NAMALWA (cell line): ENCODE data around the gene GLTPD2.

Source experiments
- DNase-seq: peaks from one replicate; pipeline ENCODE4 v3.0.0-alpha.2; 2015; ENCODE audit warnings: low spot score

Gene GLTPD2

DNA sequence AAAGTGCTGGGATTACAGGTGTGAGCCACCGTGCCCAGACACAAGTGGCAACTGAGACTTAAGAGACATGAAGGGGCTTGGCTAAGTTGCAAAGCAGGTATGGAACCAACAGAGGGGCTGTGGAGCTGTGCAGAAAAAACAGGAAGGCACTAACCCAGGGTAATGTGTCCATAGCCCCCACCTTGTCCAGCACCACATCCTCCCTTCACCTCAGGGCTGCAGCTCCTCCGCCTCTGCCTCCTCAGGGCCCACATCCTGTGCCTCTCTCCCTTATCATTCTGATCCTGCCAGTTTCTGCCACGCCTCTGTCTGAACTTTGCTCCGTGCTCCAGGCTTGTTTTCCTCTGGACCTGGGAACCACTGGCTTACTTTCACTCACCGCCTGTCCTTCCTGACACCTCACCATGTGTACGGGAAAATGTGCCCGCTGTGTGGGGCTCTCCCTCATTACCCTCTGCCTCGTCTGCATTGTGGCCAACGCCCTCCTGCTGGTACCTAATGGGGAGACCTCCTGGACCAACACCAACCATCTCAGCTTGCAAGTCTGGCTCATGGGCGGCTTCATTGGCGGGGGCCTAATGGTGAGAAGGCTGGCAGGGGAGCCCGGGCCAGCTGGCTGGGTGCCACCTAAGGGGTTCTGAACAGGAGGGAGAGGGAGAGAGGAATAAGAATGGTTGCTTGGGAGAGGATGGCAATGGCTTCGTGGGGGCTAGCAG, 17.1 kb upstream of the GLTPD2 start, which contains the start of gene TM4SF5:
TM4SF5 (plus strand) TSS at position 368 of the 716 bp plus-strand sequence; CDS start at position 405, 37 bp downstream.
- DNase-seq: no peak

DNA sequence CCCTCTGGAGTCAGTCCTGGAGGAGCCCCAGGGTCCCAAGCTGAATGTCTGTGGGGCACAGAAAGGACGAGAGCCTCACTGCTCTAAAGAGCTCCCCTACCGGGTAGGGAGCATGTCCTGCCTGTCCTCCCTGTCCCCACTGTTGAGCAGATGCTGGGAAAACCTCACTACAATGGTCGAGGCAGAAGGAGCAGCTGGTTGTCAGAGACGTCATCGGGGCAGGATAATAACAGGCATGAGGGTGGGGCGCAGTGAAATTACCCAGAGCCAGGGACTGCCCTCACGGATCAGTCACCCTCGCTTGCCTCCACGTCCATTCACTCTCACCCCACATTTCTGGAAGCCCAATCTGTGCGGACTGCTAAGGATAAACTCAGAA, 16.5 kb upstream of the GLTPD2 start:
- DNase-seq: no peak

DNA sequence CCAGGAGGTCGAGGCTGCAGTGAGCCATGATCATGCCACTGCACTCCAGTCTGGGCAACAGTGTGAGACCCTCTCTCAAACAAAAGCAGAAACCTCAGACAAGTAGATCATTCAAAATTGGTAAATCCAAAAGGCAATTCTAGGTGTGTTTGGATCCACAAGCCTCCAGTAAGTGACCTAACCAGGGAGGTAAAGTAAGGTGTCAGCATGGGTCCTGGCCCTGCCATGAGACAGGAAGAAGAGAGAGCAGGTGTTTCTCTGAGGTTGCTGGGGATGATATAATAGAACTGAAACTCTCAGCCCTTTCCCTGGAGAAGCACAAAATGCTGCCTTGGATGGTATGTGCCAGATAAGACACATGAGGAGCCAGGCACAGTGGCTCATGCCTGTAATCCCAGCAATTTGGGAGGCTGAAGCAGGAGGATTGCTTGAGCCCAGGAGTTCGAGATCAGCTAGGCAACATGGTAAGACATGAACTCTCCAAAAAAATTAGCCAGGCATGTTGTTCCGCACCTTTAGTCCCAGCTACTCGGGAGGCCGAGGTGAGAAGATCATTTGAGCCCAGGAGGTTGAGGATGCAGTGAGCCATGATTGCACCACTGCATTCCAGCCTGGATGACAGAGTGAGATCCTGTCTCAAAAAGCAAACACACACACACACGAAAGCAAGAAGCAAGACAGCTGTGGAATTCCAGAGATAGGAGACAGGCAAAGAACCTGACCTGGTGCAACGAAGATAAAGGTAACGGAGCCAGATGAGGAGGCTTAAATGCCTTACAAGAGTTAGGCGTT, 10.6 kb upstream of the GLTPD2 start:
- DNase-seq: no peak

DNA sequence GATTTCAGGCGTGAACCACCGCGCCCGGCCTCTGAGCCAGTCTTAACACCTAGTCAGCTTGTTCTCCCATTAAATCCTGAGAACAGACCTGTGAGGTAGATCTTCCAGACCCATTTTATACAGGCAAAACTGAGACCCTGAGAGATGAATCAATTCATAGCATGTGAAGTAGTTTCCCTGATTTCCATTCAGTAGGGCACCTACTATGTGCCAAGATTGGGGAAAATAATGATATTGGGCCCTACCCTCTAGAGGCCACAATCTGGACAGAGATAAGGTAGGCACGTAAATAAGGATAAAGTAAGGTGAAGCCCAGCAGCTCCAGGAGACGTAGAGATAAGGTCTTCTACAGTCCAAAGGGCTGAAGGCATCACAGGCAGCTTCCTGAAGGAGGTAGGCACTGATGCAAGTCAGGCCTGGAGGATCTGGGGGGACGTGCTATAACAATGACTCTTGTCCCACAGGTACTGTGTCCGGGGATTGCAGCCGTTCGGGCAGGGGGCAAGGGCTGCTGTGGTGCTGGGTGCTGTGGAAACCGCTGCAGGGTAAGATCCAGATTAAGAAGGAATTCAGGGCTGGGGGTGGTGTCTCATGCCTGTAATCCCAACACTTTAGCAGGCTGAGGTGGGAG, 8.3 kb upstream of the GLTPD2 start:
- no peak for DNase-seq

DNA sequence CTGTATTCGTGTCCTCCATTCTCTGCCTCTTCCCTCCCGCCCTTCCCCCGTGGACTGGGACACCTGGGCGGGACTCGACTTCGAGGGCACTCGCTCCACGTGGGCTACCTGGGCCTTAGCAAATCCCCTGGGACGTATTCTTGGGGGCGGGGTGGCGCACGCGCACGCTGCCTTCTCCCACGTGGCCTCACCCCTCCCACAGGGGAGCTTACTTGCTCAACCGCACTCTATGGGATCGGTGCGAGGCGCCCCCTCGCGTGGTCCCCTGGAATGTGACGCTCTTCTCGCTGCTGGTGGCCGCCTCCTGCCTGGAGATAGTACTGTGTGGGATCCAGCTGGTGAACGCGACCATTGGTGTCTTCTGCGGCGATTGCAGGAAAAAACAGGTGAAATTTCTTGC, 6.1 kb upstream of the GLTPD2 start:
- DNase-seq: no peak

DNA sequence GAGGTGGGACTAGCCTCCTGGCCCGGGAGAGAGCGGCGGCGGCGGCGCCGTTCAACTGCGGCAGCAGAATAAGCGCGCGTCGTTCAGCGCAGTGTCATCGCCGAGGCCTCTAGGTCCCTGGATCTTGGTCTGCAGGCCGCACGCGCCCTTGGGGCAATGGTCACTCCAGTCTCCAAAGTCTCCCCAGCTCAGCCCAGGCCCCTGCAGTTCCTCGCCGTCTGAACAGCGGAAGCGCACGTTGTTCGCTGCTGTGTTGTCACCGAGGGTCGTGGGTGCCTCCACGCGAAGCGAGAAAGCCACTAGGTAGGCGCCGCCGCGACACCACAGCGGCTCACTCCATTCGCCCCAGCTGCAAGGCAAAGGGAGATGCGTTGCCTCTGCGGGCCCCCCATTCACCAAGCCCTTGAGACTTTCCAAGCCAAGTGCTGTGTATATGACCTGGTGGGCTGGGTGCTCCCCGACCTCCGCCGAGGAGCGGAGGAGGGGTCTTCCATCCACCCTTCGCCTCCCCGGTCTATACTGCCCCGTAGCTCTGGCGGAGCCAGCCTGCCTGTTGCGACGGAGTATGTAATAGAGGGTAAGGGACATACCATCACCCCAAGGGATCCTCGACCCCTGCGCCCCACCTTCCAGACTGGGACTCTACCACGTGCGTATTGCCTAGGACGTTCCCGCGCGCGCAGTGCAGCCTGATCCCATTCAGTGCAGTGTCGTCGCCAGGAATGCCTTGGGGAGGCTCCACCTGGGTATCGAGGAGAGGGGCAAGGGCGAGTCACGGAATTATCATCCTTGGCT, 3.3 kb upstream of the GLTPD2 start:
- DNase-seq: no peak

DNA sequence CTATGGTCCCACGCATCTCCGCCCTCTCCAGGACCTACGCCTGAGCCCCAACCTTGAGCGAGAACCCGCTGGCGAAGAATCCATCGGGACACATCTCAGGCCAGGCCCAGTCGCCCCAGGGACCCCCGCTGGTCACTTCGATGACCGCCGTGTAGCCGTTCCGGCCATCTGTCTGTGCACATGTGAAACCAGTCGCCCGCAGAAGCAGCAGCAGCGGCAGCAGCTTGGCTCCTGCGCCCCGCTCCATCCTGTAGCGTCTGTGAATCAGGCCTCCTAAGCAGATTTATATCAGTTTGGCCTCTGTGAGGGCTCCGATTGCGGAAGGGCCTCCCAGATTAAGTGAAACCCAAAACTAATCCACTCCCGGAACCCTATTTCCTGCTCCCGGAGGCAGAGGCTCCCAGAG, 2.7 kb upstream of the GLTPD2 start, which contains the start of gene VMO1:
VMO1 (minus strand) TSS at position 259 of the 406 bp plus-strand sequence; CDS start at position 247, 12 bp downstream.
- no peak for DNase-seq

DNA sequence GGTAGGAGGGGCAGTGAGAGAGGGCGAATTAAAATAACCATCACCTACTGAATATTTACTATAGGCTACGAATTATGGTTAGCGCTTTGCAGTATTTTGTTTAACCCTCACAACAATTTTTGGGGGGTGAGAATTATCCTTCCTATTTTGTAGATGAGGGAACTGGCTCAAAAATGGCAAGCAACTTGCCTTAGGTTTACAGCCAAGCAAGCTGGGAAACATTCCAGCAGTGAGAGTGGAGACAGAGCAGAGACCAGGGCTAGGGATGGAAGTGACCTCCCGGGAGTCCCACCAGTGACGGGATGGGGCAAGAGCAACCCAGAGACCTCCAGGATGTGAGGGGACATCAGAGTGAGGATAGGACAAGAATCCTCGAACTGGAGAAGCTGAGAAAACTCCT, 2.2 kb upstream of the GLTPD2 start:
- DNase-seq: no peak

DNA sequence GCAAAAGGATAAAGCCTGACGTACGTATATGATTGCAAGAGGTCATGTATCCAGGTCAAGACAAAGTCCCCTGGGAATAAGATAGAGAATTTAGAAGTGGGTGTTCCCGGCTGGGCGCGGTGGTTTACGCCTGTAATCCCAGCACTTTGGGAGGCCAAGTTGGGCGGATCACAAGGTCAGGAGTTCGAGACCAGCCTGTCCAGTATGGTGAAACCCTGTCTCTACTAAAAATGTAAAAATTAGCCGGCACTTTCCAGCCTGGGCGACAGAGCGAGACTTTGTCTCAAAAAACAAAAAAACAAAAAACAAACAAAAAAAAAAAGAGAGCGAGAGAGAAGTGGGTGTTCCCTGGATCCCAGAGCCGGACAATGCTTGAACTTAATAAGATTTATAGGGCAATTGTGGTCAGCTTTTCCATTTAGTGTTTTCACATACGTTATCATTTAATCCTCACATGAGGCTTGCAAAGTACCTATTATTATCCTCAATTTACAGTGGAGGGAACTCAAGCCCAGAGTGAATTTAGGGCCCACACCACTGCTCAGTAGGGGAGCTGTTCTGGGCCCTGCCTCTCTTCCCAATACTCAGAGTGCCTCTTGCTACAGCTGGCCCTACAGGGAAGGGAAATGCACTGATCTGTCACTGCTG, 481 bp upstream of the GLTPD2 start:
- no peak for DNase-seq

DNA sequence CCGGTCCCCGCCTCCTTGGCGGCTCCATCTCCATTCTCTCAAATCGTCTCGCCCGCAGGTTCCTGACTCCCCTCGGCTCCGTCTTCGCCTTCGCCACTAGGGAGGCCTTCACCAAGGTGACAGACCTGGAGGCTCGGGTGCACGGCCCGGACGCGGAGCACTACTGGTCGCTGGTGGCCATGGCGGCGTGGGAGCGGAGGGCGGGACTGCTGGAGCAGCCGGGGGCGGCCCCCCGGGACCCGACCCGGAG, 862 bp downstream of the GLTPD2 start:
- no peak for DNase-seq

DNA sequence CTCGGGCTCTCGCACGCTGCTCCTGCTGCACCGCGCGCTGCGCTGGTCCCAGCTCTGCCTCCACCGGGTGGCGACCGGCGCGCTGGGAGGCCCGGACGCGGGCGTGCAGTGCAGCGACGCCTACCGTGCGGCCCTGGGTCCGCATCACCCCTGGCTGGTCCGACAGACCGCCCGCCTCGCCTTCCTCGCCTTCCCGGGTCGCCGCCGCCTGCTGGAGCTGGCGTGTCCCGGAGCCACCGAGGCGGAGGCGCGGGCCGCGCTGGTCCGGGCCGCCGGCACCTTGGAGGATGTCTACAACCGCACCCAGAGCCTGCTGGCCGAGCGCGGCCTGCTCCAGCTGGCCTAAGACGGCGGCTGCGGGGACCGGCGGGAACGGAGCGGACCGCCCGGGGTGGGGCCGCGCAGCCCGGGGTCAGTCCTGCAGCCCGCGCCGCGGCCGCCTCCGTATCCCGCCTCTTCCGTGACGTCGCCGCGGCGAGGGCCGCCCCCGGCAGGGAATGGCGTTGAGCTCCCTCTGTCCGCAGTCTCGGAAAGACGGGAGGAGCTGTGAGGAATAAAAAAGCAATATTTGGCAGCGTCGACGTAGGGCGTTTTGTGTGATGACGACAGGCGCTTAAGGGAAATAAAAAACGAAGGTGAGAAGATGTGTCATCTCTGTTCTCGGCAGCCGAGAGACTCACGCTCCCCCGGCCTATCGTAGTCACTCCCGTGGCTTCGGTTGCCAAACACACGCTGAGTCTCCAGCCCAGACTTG, 1.4 kb downstream of the GLTPD2 start:
- peak; percentile 74 for DNase-seq

DNA sequence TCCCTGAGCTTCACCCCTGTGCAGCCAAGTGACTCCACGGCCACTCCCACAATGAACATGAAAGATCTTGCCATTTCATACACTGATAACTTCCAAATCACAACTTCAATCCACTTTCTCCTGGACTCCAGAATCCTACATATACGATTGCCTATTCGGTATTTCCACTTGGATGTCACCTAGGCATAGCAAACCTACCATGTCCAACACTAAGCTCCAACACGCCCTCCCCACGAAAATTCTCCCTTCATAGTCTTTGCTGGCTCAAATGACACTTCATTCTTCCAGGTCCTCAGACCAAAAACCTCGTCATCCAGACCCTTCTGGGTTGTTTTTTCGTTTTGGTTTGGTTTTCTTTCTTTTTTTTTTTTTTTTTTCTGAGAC, 1.9 kb downstream of the GLTPD2 start:
- DNase-seq: no peak

DNA sequence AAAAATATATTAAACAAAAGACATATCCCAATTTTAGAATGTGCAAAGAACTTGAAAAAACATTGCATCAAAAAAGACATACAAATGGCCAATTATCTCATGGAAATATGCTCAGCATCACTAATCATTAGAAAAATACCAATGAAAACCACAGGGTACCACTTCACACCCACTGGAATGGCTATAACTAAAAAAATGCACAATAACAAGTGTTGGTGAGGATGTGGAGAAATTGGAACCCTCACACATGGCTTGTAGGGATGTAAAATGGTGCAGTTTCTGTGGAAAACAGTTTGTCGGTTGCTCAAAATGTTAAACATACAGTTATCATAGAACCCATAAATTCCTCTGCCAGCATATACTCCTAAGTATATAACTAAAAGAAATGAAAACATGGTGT, 6.4 kb downstream of the GLTPD2 start:
- no peak for DNase-seq

DNA sequence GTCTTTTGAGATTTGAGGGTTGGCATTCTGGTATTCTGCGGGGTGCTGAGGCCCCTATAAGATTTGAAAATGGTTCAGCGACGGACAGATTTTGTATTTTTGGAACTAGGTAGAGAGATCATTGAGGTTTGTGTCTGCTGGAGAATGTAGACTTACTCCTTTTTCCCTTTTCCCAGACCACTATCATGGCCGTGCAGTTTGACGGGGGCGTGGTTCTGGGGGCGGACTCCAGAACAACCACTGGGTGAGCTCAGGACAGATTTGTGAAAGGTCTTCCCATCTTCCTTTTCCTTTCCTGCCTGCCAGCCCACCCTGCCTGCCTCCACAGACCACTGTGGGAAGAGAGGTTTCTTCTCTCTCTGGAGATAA, 7.8 kb downstream of the GLTPD2 start:
- DNase-seq: peak; percentile 39

DNA sequence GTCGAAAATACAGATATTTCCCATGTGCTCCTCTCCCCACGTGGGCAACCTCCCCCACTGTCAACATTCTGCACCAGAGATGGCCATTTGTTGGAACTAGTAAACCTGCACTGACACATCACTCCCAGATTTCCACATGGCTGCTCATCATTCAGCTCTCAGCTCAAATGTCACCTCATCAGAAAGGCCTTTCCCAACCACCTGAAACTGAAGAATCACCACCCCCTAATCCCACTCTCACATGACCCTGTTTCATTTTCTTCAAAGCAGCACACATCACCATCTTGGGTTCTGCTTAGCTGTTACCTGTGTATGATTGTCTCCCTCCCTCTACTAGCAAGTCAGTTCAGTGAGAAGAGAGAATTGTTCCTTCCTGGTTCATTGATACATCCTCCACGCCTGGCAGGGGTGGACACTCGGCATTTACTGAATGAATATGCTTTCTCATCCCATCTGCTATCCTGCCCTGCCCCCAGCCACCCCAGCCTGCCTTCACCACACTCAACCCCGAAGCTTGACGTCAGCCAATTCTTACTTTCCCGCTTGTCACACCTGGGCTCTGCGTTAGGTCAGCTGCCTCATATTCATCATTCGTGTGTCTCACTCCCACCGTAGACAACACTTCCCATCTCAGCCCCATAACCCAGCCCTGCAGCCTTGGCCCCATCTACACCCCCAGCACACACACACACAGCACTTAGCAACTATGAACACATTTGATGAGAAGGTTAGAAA, 11.9 kb downstream of the GLTPD2 start:
- no peak for DNase-seq

DNA sequence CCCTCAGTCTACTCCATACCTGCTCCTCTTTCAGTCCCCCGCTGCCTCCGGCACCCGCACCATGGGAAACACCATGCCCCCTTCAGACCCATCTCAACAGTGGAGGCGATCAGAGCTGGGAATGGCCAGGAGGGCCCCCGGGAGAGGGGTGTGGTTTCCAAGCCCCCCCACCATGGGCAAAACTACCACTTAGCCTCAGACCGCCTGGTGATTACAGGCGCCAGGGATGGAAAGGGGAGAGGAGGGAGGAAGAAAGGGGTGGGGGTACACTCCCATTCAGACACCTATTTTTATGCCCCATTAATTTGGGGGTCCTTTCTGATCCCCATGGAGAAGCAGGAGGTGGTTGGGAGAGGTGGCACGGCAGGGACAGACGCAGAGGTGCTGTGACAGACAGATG, 13.5 kb downstream of the GLTPD2 start, which contains the start of gene C17orf114:
C17orf114 (minus strand) TSS at position 101 of the 400 bp plus-strand sequence.
- no peak for DNase-seq

DNA sequence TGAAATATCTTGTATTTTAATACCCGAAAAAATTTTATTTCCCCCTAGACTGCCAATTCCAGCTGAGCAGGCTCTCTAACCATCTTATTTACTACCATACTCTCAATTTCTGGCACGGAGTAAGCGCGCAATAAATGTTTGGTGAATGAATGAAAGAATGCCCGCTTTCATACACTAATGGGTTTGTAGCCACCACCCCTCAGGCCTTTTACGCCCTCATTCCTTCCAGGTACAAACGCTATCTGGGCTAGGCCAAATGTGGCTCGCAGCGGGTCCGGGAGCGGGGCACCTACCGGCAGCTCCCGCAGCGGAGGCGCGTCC, 17.7 kb downstream of the GLTPD2 start:
- DNase-seq: peak; percentile 6

DNA sequence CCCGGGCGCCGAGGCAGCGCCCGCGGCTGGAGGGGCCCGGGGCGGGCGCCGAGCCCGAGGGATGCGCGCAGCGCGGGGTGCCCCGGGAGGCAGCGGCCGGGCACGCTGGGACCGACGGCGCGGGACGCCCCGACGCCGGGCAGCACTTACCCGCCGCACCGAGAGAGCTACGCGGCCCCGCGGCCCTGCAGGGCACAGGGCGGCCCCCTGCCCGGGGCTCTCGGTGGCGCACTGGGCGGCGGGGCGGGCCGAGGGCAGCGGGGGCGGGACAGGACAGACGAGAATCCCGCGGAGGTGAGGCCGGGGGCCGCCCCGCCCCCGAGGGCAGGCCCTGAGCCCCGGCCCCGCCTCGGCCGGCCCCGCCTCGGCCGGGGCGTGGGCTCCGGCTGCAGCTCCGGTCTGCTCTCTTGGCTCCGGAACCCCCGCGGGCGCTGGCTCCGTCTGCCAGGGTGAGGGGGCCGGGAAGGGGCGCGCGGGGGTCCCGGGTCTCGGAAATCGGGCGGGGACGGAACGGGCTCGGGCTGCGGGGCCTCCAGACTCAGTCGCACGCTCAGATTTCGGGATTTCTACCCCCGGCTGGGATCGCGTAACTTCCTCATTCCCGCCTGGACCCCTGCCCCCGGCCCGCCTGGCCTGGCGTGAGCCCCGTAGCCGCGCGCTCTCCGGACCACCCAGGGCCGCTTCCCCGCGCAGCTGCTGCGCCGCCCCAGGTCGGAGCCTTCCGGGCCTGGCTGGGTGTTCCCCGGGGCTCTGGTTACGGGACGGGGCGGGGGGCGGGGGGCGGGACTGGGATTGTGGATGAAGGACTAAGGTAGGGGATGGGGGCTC, 18.2 kb downstream of the GLTPD2 start, which contains the start of gene PLD2:
PLD2 (plus strand) TSS at position 376 of the 828 bp plus-strand sequence. CDS start 621 bp downstream, outside the sequence.
- peak; percentile 77 for DNase-seq

DNA sequence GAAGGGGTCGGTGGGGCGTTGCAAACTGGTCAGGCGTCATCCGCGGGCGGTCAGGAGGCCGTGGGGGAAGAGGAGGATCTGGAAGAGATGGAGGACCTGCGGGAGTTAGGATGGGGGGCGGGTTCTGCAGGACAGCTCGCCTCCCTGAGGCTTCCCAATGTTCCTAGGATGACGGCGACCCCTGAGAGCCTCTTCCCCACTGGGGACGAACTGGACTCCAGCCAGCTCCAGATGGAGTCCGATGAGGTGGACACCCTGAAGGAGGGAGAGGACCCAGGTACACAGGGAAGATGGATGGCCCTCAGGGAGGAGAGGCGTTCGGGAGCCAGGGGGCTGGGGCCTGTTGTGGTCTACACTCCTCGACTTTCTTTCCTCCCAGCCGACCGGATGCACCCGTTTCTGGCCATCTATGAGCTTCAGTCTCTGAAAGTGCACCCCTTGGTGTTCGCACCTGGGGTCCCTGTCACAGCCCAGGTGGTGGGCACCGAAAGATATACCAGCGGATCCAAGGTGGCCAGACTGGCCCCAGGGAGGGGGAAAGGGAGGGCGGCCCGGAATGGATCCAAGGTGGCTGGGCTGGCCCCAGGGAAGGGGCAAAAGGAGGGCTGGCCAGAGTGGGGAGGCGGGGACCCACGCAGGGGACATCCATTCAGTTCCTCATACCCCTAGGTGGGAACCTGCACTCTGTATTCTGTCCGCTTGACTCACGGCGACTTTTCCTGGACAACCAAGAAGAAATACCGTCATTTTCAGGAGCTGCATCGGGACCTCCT, 19.0 kb downstream of the GLTPD2 start:
- no peak for DNase-seq
